ES-I3 (cell line): ENCODE measurements around the gene DAZAP1.
"Not testable (repeated sequence)": the region's sequence is repeated elsewhere in the genome, so short reads cannot be mapped to it uniquely, and the experiment has no call there.

Source experiments
- H3K36me3 ChIP-seq: 2 replicates; pipeline ENCODE4 v1.6.1; 2013; ENCODE audit warnings: mild to moderate bottlenecking, low read length, control low read depth, moderate library complexity; ENCODE audit not compliant: insufficient read depth
- H3K4me1 ChIP-seq: 2 replicates; pipeline ENCODE4 v1.6.1; 2013; ENCODE audit warnings: mild to moderate bottlenecking, control low read depth, low read length; ENCODE audit not compliant: insufficient read depth
- H3K9ac ChIP-seq: 2 replicates; pipeline ENCODE4 v1.6.1; 2013; ENCODE audit warnings: low read depth, mild to moderate bottlenecking, low read length, moderate library complexity
- H3K9me3 ChIP-seq: 2 replicates; pipeline ENCODE4 v1.6.1; 2013; ENCODE audit warnings: mild to moderate bottlenecking, low read length, moderate library complexity; ENCODE audit not compliant: control insufficient read depth, insufficient read depth

Gene DAZAP1

DNA sequence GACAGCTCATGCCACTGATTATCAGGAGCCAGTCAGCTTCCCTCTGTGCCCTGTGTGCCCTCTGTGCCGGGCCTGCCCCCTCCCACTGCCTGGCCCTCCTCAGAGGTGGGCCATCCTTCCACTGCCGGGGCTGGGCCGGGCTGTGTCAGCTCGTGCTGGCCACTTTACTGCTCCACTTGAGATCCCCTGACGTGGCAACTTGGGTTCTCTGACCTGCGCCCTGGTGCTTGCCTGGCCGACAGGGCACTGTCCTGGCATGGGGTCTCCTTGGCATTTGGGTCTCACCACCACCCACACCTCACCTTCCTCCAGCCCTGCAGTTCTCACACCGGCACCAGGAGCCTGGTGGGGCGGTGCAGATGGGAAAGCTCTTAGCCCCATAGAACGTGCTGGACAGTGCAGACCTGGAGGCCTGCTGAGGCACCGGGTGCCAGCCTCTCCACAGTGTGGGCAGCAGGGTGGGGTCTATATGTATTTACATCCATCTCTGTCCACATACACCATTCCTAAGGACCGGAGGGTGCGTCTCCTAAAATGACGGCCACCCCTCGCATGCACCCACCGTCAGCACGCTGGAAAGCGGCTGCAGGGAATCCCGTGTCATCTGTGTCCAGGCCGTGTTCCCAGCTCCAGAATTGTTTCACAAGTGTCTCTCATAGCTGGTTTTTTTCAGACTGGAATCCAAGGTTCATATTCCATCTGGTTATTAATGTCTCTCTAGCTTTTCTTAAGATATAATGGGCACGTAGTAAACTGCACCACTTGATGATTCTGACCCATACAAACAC, 11.8 kb downstream of the DAZAP1 start:
- Histone ChIP-seq H3K9me3 (no peaks in the 10 kb centered on the region), H3K9ac (no peak overlapping the region), H3K36me3 (peaks cover 11% of the 10 kb centered on the region), H3K4me1 (peaks cover 15% of the 10 kb centered on the region)

DNA sequence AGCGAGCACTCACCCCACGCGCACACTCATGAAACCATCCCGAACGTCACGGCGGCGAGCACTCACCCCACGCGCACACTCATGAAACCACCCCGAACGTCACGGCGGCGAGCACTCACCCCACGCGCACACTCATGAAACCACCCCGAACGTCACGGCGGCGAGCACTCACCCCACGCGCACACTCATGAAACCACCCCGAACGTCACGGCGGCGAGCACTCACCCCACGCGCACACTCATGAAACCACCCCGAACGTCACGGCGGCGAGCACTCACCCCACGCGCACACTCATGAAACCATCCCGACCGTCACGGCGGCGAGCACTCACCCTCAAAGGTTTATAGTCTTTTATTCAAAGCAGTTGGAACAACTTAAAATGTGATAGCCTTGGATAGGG, 12.7 kb downstream of the DAZAP1 start:
- H3K9me3 ChIP-seq, H3K9ac ChIP-seq: not testable (repeated sequence)
- Histone ChIP-seq H3K4me1 (peaks cover 12% of the 10 kb centered on the region), H3K36me3 (peaks cover 11% of the 10 kb centered on the region)

DNA sequence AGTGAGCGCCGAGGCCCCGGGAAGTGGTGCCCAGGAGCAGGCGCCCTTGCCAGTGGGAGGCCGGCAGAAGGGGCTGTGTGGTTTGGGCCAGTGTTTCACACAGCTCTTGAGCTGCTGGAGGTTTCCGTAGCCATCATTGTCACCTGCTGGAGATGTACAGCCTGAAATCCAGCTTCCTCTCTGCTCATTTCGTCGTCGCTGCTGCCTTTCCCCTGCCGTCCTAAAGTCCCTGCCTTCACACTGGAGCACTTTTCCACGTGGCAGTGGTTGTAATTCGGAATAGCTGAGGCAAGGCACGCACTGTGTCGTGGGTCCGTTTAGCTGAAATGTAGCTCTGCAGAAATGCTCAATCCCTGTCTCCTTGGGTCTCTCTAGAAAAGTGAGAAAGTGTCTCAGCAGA, 13.2 kb downstream of the DAZAP1 start:
- H3K36me3 ChIP-seq: peaks cover 14% of the 10 kb centered on the region

DNA sequence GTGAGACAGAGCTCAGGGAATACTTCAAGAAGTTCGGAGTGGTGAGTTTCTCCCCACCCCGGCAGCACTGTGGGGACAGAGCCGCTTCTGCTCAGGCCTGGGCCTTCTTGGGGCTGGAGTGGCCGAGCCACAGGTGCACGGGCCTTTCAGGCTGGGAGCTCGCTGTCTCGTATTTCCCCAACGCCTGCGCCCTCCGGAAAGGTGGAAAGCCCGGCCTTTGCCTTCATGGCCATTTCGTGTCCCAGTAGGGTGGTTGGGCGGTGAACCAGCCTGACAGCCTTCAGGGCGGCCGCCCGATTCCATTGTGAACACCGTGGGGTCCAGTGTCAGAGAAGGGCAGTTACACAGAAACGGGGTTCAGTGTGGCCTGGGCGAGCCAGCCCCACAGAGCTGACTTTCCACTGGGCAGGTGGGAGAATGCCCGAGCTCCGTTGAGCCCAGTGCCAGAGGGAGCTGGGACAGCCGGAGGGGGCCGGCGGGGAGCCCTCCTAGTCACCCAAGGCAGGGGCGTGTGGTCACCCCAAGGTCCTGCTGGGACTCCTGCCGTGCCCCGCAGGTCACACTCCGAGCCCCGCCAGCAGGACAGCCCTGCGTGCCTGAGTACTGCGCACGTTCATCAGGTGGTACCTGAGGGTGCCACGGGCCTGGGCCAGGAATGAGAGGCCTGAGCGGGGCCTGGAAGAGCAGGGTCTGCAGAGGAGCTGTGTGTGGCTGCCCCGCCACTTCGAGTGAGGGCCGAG, 14.0 kb downstream of the DAZAP1 start:
- H3K36me3 ChIP-seq: peaks cover 21% of the 10 kb centered on the region
- peaks cover 1% of the 10 kb centered on the region for H3K4me1 ChIP-seq
- H3K9me3 ChIP-seq: no peaks in the 10 kb centered on the region
- H3K9ac ChIP-seq: no peak overlapping the region

More for the DNA sequence above, 13.2 kb downstream of the DAZAP1 start:
- peaks cover 9% of the 10 kb centered on the region for H3K4me1 ChIP-seq
- H3K9me3 ChIP-seq: no peaks in the 10 kb centered on the region
- H3K9ac ChIP-seq: no peak overlapping the region

DNA sequence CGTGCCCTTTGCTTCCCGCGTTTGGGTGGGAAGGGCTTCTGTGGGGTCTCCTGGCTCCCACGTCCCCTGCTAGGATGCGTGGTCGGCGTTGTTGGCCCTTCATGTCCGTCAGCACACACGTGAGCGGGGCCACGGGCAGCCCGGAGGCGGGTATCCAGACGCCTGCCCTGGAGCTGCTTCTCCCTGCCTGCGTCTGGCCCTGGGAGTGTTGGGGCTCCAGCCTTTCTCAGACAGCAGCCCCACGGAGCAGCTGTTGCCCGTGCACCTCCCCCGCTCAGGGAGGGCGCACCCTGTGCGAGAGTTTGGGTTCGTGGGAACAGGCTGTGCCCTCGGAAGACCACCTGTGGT, 14.5 kb downstream of the DAZAP1 start:
- Histone ChIP-seq H3K9me3 (no peaks in the 10 kb centered on the region), H3K9ac (no peak overlapping the region), H3K4me1 (no peaks in the 10 kb centered on the region), H3K36me3 (peaks cover 26% of the 10 kb centered on the region)

DNA sequence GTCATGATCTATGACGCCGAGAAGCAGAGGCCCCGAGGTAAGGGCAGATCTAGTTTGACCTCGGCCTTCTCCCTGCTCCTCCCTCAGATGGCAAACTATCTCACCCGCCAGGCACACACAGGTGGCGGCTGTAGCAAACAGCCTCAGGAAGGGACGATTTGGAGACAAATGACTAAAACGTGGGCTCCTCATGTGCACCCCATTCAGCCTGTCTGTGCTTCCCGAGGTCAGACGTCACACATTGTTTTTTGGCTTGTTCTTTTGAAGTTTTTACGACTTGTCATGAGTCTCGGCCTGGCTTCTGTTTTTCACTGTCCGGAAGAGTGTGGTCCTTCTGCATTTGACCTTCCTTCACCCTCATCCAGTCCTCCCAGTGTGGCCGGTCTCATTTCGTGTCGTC, 15.0 kb downstream of the DAZAP1 start:
- H3K9me3 ChIP-seq: no peaks in the 10 kb centered on the region
- no peak overlapping the region for H3K9ac ChIP-seq
- H3K4me1 ChIP-seq: no peaks in the 10 kb centered on the region
- peaks cover 26% of the 10 kb centered on the region for H3K36me3 ChIP-seq

DNA sequence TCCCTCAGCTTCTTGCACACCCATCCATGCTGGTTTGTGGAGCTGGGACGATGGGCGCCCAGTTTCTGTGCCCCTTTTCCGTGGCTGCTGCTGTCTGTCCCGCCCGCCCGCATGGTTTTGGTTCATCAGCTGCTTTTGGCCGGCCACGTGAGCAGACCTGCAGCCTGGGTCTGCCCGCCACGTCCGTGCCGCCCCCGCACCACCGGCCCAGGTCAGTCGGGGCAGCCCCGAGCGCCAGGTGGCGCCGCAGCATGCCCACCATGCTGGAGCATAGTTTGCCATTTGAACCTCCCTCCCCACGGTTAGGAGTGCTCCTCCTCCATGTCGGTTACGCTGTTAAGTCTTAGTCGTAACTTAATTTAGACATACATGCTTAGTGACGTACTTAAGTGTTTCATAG, 15.6 kb downstream of the DAZAP1 start:
- Histone ChIP-seq H3K4me1 (no peaks in the 10 kb centered on the region), H3K36me3 (peaks cover 26% of the 10 kb centered on the region), H3K9ac (no peak overlapping the region), H3K9me3 (no peaks in the 10 kb centered on the region)

DNA sequence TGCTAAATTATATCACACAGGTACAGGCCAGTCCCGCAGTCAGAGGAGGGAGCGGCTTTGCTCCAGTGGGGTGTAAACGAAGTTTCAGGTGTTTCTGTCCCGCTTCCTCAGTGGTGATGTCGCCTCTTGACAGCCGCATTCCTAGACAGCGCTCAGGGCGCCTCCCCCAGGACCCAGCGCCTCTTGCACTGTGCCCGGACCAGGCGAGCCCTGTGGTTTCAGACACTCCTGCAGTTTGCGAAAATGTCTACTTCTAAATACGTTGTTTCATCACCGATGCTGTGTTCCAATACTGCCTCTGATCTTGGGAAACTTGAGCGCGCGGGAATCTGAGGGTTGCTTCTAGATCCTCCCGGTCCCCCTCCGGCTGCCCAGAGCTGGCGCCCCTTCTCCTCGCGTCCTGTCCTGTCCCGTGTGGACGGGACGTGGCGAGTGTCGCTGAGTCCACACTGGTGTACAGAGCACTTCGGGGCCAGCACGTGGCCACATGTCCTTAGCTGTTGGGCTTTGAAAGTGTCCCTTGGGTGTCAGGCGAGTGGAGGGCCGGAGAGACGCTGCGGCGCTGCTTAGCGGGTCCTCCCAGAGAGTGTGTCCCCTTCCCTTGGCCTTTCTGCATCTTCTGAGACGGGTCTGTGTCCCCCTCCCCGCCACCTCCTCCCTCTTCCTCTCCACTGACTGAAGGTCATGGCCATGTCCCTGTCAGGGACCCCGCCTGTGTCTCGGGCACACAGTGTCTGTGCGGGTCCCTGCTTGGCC, 16.2 kb downstream of the DAZAP1 start:
- H3K4me1 ChIP-seq: no peaks in the 10 kb centered on the region
- H3K36me3 ChIP-seq: peaks cover 26% of the 10 kb centered on the region
- H3K9ac ChIP-seq: no peak overlapping the region
- no peaks in the 10 kb centered on the region for H3K9me3 ChIP-seq

DNA sequence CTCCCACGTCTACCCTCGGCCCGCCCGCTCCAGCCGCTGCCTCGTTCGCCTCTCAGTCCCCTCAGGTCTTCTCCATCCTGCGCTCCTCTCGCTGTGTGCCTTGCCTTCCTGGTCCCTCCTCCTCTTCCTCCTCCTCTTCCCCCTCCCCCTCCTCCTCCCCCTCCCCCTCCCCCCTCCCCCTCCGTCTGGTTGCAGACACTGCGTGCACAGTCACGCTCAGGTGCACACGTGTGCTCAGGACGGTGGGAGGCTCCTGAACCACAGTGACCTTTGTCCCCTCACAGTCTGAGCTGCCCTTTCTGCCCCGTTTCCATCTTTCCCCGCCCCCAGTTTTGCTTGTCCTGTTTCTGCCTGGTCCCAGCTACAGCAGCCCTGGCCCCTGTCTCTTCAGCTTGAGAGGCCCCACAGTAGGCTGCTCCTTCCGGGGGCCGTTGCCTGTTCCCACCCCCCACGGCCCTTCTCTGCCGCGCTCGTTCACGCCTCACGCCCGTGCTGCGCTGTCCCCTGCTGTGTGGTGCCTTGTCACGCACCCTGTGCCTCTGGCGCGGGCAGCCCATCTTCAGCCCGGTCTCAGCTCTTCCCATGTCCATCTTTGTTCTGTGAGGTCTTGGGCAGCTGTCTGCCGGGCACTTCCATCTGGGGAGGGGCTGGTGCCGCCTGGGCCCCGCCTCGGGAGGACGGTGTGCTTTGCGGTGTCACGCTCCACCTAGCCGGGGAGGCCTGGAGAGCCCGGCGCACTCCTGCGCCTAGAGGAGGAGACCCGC, 17.0 kb downstream of the DAZAP1 start:
- Histone ChIP-seq H3K4me1 (no peaks in the 10 kb centered on the region), H3K9me3 (no peaks in the 10 kb centered on the region), H3K36me3 (peaks cover 24% of the 10 kb centered on the region), H3K9ac (no peak overlapping the region)

DNA sequence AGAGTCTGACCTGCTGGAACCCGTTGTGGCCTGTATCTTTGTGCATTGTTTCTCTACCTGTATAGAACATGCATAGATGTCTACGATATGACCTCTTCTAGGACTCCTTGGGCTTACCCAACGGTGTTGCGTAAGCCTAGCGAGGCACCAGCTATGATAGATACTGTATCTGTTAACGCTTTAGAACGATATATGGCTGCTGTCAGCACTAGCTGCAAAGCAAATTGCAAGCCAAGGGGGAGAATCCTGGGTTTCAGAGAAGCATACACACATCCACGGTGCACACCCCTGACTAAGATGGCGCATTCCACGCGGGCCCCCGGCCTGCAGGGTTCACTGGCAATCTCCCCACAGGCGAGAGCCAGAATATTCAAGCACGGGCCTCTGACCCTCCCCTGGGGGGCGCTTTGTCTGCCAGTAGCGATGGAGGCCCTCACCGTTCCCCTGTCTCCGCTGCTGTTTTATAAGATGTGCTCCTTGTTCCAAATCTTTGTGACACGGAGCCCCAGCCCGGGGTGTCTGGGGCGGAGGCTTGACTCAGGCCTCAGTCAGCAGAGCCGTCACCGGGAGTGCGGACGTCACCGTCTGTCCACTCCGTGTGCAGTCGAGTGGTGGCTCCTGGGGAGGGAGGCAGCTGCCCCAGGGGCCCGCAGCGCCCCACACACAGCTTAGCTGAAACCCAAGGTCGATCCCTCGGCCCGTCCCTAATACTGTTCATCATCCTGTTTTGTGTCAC, 17.9 kb downstream of the DAZAP1 start:
- H3K36me3 ChIP-seq: peaks cover 24% of the 10 kb centered on the region

DNA sequence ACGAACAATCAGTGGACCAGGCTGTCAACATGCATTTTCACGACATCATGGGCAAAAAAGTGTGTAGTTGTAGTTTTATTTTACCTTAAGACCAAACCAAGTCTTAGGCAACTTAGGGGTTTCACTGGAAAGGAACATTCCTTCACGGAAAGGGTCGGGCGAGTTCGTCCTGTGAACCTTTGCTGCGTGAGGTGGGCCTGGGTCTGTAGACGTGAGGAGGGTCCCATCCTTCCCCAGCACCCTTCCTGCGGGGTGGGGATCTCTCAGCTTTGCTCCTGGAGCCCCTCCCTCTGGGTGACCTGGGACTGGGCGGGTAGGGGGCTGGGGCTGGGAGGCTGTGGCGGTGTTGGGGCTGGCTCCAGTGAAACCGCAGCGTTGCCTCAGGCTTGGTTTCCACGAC, 18.5 kb downstream of the DAZAP1 start:
- H3K9me3 ChIP-seq: no peaks in the 10 kb centered on the region

More for the DNA sequence above, 17.9 kb downstream of the DAZAP1 start:
- Histone ChIP-seq H3K4me1 (no peaks in the 10 kb centered on the region), H3K9me3 (no peaks in the 10 kb centered on the region), H3K9ac (no peak overlapping the region)

DNA sequence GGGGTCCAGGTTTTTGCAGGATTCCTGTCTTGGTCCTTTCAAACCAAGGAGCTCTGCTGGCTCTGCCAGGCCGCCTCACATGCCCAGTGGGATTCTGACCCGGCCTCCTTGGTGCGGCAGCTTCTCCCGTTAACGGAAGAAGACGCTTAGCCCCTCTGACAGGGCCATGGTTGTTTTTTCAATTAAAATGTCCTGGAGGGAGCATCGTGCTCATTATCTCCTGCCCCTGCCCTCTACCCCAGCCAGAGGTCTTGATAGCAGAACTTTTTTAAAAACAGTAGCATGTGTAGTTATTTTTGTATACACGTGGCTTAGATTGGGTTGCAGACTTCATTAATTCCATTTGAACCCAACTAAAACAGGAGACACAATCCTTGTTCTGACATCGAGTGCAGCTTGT, 19.4 kb downstream of the DAZAP1 start:
- Histone ChIP-seq H3K4me1 (no peaks in the 10 kb centered on the region), H3K9me3 (no peaks in the 10 kb centered on the region), H3K9ac (no peak overlapping the region), H3K36me3 (peaks cover 28% of the 10 kb centered on the region)

More for the DNA sequence above, 18.5 kb downstream of the DAZAP1 start:
- Histone ChIP-seq H3K9ac (no peak overlapping the region), H3K36me3 (peaks cover 24% of the 10 kb centered on the region), H3K4me1 (no peaks in the 10 kb centered on the region)

DNA sequence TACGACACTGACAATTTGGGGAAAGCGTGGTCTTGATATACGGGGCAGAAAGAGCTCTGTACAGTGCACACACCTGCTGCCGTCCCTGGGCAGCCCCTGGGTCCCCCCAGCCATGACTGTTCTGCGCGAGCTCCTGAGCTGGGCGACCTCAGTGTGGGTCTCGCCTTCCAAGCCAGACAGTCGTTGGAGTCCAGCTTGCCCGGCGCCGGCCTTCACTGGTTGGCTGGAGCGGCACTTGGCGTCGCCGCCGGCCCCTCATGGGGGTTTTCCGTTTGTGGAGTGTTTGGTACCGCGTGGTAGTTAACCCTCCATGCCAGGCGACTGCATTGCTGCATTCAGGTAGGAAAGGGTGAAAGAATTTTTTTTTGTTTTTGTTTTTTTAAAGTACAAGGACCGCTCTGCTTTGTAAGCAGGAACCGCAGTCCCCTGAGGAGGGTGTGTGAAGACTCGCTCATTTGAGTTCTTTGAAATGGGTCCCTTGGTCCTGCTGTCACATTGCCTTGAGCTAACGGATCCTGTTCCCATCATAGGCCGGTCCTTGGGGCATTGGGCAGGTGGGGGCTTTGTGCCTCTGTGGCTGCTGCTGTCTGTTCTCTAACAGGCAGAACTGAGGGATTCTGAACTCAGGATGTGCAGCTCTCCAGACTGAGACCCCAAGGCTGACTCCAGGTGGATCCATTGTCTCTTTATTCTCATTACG, 20.0 kb downstream of the DAZAP1 start:
- H3K9ac ChIP-seq: no peak overlapping the region

More for the DNA sequence above, 20.0 kb downstream of the DAZAP1 start:
- H3K9me3 ChIP-seq: no peaks in the 10 kb centered on the region
- H3K36me3 ChIP-seq: peaks cover 29% of the 10 kb centered on the region
- H3K4me1 ChIP-seq: no peaks in the 10 kb centered on the region
